IMR-90 (cell line): ENCODE data around the gene A4GALT.

Source experiments
- BHLHE40 ChIP-seq: fragments of 150-350 bp; IDR thresholded peaks from 2 replicates; pipeline ENCODE4 v1.6.1; 2016; ENCODE audit warnings: mild to moderate bottlenecking, low read depth, low read length
- CHD1 ChIP-seq: IDR thresholded peaks from 2 replicates; pipeline ENCODE4 v1.6.1; 2012; ENCODE audit warnings: low read depth, low read length, improper control_type of control experiment
- CTCF ChIP-seq: conservative IDR thresholded peaks from 2 replicates; pipeline ENCODE4 v1.5.1; 2012; ENCODE audit warnings: mild to moderate bottlenecking, low read depth, low read length, improper control_type of control experiment
- MAFK ChIP-seq: IDR thresholded peaks from 2 replicates; pipeline ENCODE4 v1.6.1; 2012; ENCODE audit warnings: low read depth, low read length, improper control_type of control experiment
- NFE2L2 ChIP-seq: fragments of 150-350 bp; IDR thresholded peaks from 2 replicates; pipeline ENCODE4 v1.6.1; 2016; ENCODE audit warnings: low read depth, mild to moderate bottlenecking, low read length
- POLR2A ChIP-seq: IDR thresholded peaks from 2 replicates; pipeline ENCODE4 v1.6.1; 2012; ENCODE audit warnings: mild to moderate bottlenecking, low read depth, low read length
- RAD21 ChIP-seq: IDR thresholded peaks from 2 replicates; pipeline ENCODE4 v1.6.1; 2012; ENCODE audit warnings: low read length, improper control_type of control experiment
- RCOR1 ChIP-seq: IDR thresholded peaks from 2 replicates; pipeline ENCODE4 v1.6.1; 2012; ENCODE audit warnings: mild to moderate bottlenecking, low read length, improper control_type of control experiment; ENCODE audit not compliant: insufficient replicate concordance
- SMC3 ChIP-seq: fragments of 150-350 bp; IDR thresholded peaks from 2 replicates; pipeline ENCODE4 v1.6.1; 2016; ENCODE audit warnings: low read depth, mild to moderate bottlenecking, antibody characterized with exemption, low read length, moderate library complexity

- TF ChIP-seq CTCF (no peak), NFE2L2 (peak; percentile 92), BHLHE40 (peak; percentile 35; the same call in 1 of the 2 replicates), POLR2A (no peak), SMC3 (no peak), RCOR1 (no peak), CHD1 (no peak), MAFK (peak; percentile 41; the same call in 1 of the 2 replicates), RAD21 (peak; percentile 11; the same call in 1 of the 2 replicates)
These were observed 34.0 kb upstream of the A4GALT start for GRCh38 chr22:42754658-42755057.
